Large intestine (tissue), 3 donors: ENCODE measurements around the gene USP32. TPM values are rescaled to one million over a fixed set of nuclear protein-coding genes. Genes with fewer than 3 reads are reported as not detected.
"Not testable (repeated sequence)": the region's sequence is repeated elsewhere in the genome, so short reads cannot be mapped to it uniquely, and the experiment has no call there.

Experiments
- DNase-seq, 2 donors: peaks; one replicate each; pipeline versions ENCODE4 v3.0.0 to v3.0.0-alpha.2; 2013
- H3K27ac ChIP-seq: one replicate; pipeline ENCODE4 v1.5.1; 2013; ENCODE audit warnings: low read length
- H3K27me3 ChIP-seq: 2 replicates; pipeline ENCODE4 v1.6.1; 2013; ENCODE audit warnings: low read length; ENCODE audit not compliant: control insufficient read depth, insufficient read depth
- H3K36me3 ChIP-seq: 2 replicates; pipeline ENCODE4 v1.6.1; 2013; ENCODE audit warnings: low read length; ENCODE audit not compliant: control insufficient read depth, insufficient read depth
- H3K4me1 ChIP-seq: one replicate; pipeline ENCODE4 v1.6.1; 2013; ENCODE audit warnings: low read length; ENCODE audit not compliant: control insufficient read depth, insufficient read depth
- H3K4me3 ChIP-seq: one replicate; pipeline ENCODE4 v1.5.1; 2013; ENCODE audit warnings: low read length
- H3K9me3 ChIP-seq: one replicate; pipeline ENCODE4 v1.6.1; 2013; ENCODE audit warnings: mild to moderate bottlenecking, low read depth, low read length, moderate library complexity; ENCODE audit not compliant: control insufficient read depth
- WGBS: methylation state at CpG from one replicate; pipeline ENCODE4 v1.1.5; 2013; ENCODE audit warnings: low lambda C conversion rate; ENCODE audit not compliant: insufficient coverage; 5-methylcytosine and 5-hydroxymethylcytosine counted together
- polyA plus RNA-seq: library from polyadenylated mRNA; unstranded; fragments of 120-200 nt; gene quantifications from one replicate; pipeline ENCODE4 v1.2.1, GENCODE V29; 2013

Gene USP32
- polyA plus RNA-seq, 1 donor, result 24.0 TPM

DNA sequence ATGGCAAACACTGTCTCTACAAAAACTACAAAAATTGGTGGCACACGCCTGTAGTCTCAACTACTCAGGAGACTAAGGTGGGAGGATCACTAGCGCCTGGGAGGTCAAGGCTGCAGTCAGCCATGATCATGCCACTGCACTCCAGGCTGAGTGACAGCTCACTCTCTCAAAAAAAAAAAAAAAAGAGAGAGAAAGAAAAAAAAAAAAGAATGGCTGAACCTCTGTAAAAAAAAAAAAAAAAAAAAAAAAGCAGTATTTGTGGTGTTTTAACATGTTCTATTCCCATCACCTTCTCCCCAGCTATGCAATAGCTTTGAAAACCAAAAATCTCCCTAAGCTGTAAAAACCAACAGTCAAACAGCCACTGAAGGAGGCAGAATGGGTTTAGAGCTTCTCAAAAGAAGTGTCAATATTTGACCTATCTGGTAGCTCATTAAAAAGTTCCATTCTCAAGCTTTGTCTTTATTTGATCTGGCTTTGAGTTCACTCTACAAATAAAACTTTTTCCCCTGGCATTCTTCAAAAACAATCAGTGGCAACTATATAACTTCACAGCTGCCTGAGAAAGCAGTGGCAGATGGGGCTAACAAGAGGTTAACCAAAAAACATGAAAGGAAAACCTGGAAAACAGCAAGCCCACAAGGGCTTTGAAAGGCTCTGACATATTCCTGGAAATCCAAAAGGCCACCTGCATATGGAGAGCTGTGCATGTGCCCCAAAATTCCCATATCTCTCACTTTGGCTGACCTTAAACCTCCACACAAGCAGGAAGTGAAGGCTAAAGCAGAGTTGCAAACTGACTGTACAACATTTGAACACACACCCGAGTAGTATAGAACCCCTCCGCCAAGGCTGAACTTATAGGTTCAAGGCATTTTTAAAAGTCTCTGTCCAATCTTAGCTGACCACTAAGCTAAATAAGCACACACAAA is 36.0 kb downstream of the USP32 start:
- Histone ChIP-seq H3K4me3 (no peak overlapping the region), H3K36me3 (no peaks in the 10 kb centered on the region), H3K27ac (no peak overlapping the region), H3K4me1 (no peaks in the 10 kb centered on the region), H3K9me3 (no peaks in the 10 kb centered on the region), H3K27me3 (no peaks in the 10 kb centered on the region)
- DNase-seq, result no peak
- WGBS, result no CpG with 5 or more reads among the region's 4 CpGs

DNA sequence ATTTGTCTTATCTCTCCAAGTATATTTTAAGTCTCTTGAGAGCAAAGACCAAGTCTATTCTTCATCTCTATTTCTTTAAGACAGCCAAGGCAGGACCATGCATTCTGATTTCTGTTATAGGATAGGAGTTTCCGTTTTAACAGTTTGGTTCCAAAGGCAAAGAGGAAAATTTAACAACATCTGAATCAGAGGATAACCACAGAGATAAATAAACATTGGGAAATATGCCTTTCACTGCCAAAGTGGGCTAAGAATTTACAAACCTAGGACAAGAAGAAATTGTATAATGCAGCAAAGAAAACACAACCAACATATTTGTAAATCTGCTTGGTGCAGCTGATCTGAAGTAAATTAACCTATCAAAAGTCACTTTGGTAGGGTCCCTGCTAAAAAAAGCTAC is 37.7 kb downstream of the USP32 start:
- no peaks in the 10 kb centered on the region for H3K9me3 ChIP-seq
- DNase-seq, result no peak
- no peak overlapping the region for H3K4me3 ChIP-seq
- no peaks in the 10 kb centered on the region for H3K27me3 ChIP-seq
- H3K36me3 ChIP-seq, result no peaks in the 10 kb centered on the region
- H3K4me1 ChIP-seq, result no peaks in the 10 kb centered on the region
- no peak overlapping the region for H3K27ac ChIP-seq
- 70% methylated on average over 1 of the region's 1 CpG for WGBS

GRCh38 chr17:60353773-60354172 is 38.2 kb downstream of the USP32 start:
- 100% methylated on average over 2 of the region's 4 CpGs for WGBS

GRCh38 chr17:60352569-60352968 is 39.4 kb downstream of the USP32 start:
- H3K4me1 ChIP-seq, result no peaks in the 10 kb centered on the region
- DNase-seq, result no peak
- no peaks in the 10 kb centered on the region for H3K36me3 ChIP-seq
- no peak overlapping the region for H3K27ac ChIP-seq
- no CpG with 5 or more reads among the region's 4 CpGs for WGBS
- H3K4me3 ChIP-seq, result no peak overlapping the region
- no peaks in the 10 kb centered on the region for H3K9me3 ChIP-seq
- H3K27me3 ChIP-seq, result no peaks in the 10 kb centered on the region

More at GRCh38 chr17:60353773-60354172, 38.2 kb downstream of the USP32 start:
- no peak for DNase-seq
- H3K36me3 ChIP-seq, result no peaks in the 10 kb centered on the region
- H3K9me3 ChIP-seq, result no peaks in the 10 kb centered on the region
- H3K4me1 ChIP-seq, result no peaks in the 10 kb centered on the region
- H3K27me3 ChIP-seq, result no peaks in the 10 kb centered on the region
- H3K4me3 ChIP-seq, result no peak overlapping the region
- H3K27ac ChIP-seq, result no peak overlapping the region

DNA sequence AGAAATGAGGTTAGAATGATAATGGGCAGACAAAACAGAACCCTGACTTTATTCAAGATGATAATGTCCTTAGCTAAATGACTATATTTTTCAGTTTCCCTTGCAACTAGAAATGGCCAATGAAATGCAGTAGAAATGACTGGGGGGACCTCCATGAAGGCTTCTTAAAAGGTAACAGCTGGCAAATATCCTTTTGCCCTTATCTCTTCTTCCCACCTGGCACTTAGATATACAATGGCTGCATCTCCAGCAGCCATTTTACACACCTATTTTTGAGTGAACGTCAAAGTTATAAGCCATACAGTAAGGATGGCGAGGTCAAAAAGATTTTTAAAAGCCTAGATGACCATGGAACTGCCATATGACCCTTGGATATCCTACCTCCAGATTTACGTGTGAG is 39.9 kb downstream of the USP32 start:
- no CpG with 5 or more reads among the region's 3 CpGs for WGBS

GRCh38 chr17:60351012-60351695 is 40.8 kb downstream of the USP32 start:
- 60% methylated on average over 3 of the region's 11 CpGs for WGBS
- DNase-seq, result no peak
- H3K4me3 ChIP-seq, result no peak overlapping the region
- no peaks in the 10 kb centered on the region for H3K27me3 ChIP-seq
- H3K27ac ChIP-seq, result no peak overlapping the region
- H3K4me1 ChIP-seq, result no peaks in the 10 kb centered on the region
- no peaks in the 10 kb centered on the region for H3K9me3 ChIP-seq
- H3K36me3 ChIP-seq, result no peaks in the 10 kb centered on the region

More for the DNA sequence above, 39.9 kb downstream of the USP32 start:
- Histone ChIP-seq H3K4me3 (no peak overlapping the region), H3K4me1 (no peaks in the 10 kb centered on the region), H3K9me3 (no peaks in the 10 kb centered on the region), H3K27me3 (no peaks in the 10 kb centered on the region), H3K27ac (no peak overlapping the region), H3K36me3 (no peaks in the 10 kb centered on the region)
- no peak for DNase-seq

DNA sequence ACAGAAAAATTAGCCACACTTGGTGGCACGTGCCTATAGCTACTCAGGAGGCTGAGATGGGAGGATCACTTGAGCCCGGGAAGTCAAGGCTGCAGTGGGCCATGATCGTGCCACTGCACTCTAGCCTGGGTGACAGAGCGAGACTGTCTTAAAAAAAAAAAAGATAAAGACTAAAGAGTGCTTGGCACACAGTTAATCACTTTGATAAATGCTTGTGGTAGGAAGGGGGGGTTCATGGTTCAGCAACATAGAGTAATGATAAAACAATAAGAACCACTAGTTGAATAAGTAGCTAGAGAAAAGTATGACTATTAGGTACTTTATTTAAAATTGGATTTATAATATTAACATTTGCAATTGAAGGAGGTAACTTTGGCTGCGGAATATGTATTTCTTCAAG is 43.3 kb downstream of the USP32 start:
- DNase-seq, result no peak
- no peak overlapping the region for H3K4me3 ChIP-seq
- WGBS, result no CpG with 5 or more reads among the region's 5 CpGs
- peaks cover 8% of the 10 kb centered on the region for H3K36me3 ChIP-seq
- no peak overlapping the region for H3K27ac ChIP-seq
- no peaks in the 10 kb centered on the region for H3K9me3 ChIP-seq
- H3K4me1 ChIP-seq, result no peaks in the 10 kb centered on the region
- H3K27me3 ChIP-seq, result no peaks in the 10 kb centered on the region

GRCh38 chr17:60345233-60345632 is 46.7 kb downstream of the USP32 start:
- H3K27ac ChIP-seq, result no peak overlapping the region
- DNase-seq, result no peak
- no peaks in the 10 kb centered on the region for H3K9me3 ChIP-seq
- H3K4me1 ChIP-seq, result no peaks in the 10 kb centered on the region
- WGBS, result no CpG with 5 or more reads among the region's 3 CpGs
- H3K4me3 ChIP-seq, result no peak overlapping the region
- no peaks in the 10 kb centered on the region for H3K27me3 ChIP-seq
- H3K36me3 ChIP-seq, result peaks cover 18% of the 10 kb centered on the region

GRCh38 chr17:60342492-60342891 is 49.4 kb downstream of the USP32 start:
- H3K27me3 ChIP-seq, H3K27ac ChIP-seq, H3K4me3 ChIP-seq, H3K9me3 ChIP-seq, H3K4me1 ChIP-seq, DNase-seq: not testable (repeated sequence)
- WGBS, result no CpG with 5 or more reads among the region's 7 CpGs
- H3K36me3 ChIP-seq, result peaks cover 18% of the 10 kb centered on the region

GRCh38 chr17:60335289-60335688 is 56.6 kb downstream of the USP32 start:
- no peaks in the 10 kb centered on the region for H3K4me1 ChIP-seq
- no CpG with 5 or more reads among the region's 2 CpGs for WGBS

More at GRCh38 chr17:60335289-60335688, 56.6 kb downstream of the USP32 start:
- H3K36me3 ChIP-seq, result peaks cover 2% of the 10 kb centered on the region
- H3K9me3 ChIP-seq, result no peaks in the 10 kb centered on the region
- H3K27me3 ChIP-seq, result no peaks in the 10 kb centered on the region
- H3K4me3 ChIP-seq, result no peak overlapping the region
- DNase-seq, result no peak
- H3K27ac ChIP-seq, result no peak overlapping the region
